ENCODE data around the gene NCR3LG1.

DNA sequence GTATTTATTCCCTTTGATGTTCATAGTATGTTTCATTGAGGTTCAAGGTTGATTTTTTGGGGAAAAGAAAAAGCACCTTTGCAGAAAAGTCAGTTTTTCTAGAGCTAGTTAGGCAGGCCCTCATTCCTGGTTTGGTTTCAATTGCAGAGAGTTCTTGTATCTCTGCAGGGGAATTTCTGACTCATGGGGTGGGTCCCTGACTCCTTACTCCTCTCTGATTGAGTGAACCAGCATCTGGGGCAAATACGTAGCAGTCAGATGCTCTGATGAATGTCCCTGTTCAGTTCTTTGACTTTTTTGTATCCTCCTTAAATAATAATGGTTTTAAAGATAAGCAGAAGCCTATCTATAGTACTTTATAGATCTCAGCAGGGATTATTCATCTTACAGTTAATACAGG is 7.7 kb upstream of the NCR3LG1 start:
- TF ChIP-seq, protein P1, sequence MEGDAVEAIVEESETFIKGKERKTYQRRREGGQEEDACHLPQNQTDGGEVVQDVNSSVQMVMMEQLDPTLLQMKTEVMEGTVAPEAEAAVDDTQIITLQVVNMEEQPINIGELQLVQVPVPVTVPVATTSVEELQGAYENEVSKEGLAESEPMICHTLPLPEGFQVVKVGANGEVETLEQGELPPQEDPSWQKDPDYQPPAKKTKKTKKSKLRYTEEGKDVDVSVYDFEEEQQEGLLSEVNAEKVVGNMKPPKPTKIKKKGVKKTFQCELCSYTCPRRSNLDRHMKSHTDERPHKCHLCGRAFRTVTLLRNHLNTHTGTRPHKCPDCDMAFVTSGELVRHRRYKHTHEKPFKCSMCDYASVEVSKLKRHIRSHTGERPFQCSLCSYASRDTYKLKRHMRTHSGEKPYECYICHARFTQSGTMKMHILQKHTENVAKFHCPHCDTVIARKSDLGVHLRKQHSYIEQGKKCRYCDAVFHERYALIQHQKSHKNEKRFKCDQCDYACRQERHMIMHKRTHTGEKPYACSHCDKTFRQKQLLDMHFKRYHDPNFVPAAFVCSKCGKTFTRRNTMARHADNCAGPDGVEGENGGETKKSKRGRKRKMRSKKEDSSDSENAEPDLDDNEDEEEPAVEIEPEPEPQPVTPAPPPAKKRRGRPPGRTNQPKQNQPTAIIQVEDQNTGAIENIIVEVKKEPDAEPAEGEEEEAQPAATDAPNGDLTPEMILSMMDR (IDR thresholded peaks at IDR 0.05; ENCODE audit: low read depth, low read length, missing input control), result no peak
- TF ChIP-seq FOXA1 (IDR thresholded peaks at IDR 0.05) (no peak), EGR1 (IDR thresholded peaks at IDR 0.05; ENCODE audit: low read depth in 2 of 2) (no peak), SP1 (IDR thresholded peaks at IDR 0.05) (no peak), RXRA (IDR thresholded peaks at IDR 0.05) (no peak), TAF1 (conservative IDR thresholded peaks at IDR 0.05) (no peak), GABPA (IDR thresholded peaks at IDR 0.05 in 1 of 2, conservative IDR thresholded peaks at IDR 0.05 in 1 of 2) (no peak), FOXA2 (IDR thresholded peaks at IDR 0.05) (no peak), JUND (IDR thresholded peaks at IDR 0.05) (no peak), YY1 (IDR thresholded peaks at IDR 0.05) (no peak), RAD21 (IDR thresholded peaks at IDR 0.05) (no peak)
- TF ChIP-seq, protein P2, sequence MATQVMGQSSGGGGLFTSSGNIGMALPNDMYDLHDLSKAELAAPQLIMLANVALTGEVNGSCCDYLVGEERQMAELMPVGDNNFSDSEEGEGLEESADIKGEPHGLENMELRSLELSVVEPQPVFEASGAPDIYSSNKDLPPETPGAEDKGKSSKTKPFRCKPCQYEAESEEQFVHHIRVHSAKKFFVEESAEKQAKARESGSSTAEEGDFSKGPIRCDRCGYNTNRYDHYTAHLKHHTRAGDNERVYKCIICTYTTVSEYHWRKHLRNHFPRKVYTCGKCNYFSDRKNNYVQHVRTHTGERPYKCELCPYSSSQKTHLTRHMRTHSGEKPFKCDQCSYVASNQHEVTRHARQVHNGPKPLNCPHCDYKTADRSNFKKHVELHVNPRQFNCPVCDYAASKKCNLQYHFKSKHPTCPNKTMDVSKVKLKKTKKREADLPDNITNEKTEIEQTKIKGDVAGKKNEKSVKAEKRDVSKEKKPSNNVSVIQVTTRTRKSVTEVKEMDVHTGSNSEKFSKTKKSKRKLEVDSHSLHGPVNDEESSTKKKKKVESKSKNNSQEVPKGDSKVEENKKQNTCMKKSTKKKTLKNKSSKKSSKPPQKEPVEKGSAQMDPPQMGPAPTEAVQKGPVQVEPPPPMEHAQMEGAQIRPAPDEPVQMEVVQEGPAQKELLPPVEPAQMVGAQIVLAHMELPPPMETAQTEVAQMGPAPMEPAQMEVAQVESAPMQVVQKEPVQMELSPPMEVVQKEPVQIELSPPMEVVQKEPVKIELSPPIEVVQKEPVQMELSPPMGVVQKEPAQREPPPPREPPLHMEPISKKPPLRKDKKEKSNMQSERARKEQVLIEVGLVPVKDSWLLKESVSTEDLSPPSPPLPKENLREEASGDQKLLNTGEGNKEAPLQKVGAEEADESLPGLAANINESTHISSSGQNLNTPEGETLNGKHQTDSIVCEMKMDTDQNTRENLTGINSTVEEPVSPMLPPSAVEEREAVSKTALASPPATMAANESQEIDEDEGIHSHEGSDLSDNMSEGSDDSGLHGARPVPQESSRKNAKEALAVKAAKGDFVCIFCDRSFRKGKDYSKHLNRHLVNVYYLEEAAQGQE (IDR thresholded peaks at IDR 0.05), result no peak
- TF ChIP-seq, protein P3, sequence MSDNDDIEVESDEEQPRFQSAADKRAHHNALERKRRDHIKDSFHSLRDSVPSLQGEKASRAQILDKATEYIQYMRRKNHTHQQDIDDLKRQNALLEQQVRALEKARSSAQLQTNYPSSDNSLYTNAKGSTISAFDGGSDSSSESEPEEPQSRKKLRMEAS (IDR thresholded peaks at IDR 0.05), result no peak
- TF ChIP-seq, protein P4, sequence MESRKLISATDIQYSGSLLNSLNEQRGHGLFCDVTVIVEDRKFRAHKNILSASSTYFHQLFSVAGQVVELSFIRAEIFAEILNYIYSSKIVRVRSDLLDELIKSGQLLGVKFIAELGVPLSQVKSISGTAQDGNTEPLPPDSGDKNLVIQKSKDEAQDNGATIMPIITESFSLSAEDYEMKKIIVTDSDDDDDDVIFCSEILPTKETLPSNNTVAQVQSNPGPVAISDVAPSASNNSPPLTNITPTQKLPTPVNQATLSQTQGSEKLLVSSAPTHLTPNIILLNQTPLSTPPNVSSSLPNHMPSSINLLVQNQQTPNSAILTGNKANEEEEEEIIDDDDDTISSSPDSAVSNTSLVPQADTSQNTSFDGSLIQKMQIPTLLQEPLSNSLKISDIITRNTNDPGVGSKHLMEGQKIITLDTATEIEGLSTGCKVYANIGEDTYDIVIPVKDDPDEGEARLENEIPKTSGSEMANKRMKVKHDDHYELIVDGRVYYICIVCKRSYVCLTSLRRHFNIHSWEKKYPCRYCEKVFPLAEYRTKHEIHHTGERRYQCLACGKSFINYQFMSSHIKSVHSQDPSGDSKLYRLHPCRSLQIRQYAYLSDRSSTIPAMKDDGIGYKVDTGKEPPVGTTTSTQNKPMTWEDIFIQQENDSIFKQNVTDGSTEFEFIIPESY (IDR thresholded peaks at IDR 0.05), result no peak
